H1 (cell line): ENCODE measurements around the gene KCNMB1. TPM values are rescaled to one million over a fixed set of nuclear protein-coding genes. Genes with fewer than 3 reads are reported as not detected.

Source experiments
- CTCF ChIA-PET: fragments of 300-600 bp; sonication (Branson Sonifier 250); formaldehyde crosslinking; loops from one replicate; lab custom pipeline; 2021; ENCODE audit not compliant: partially characterized antibody; lab: Charles Lee
- POLR2A ChIA-PET: fragments of 300-600 bp; sonication (Branson Sonifier 250); formaldehyde crosslinking; loops from one replicate; lab custom pipeline; 2021; ENCODE audit warnings: inconsistent platforms; ENCODE audit not compliant: partially characterized antibody; lab: Charles Lee
- DNase-seq, 2 experiments: peaks; one replicate each; pipeline versions ENCODE4 v3.0.0 to v3.0.0-alpha.2; 2010 to 2022; ENCODE audit warnings: low spot score in 2 of 2, low read depth in 1 of 2, mixed read lengths in 1 of 2
- FAIRE-seq: peaks from 2 replicates; lab custom pipeline; 2011; peaks lifted over from hg19 to GRCh38; lab: Jason Lieb, UNC
- H2AFZ ChIP-seq: 2 replicates; pipeline ENCODE4 v1.8.1; 2012; ENCODE audit warnings: low read length, inconsistent platforms
- H2AK5ac ChIP-seq: 2 replicates; pipeline ENCODE4 v1.6.1; 2013; ENCODE audit warnings: low read depth, low read length
- H2BK120ac ChIP-seq: replicated peaks from 2 replicates; pipeline ENCODE3; 2013; ENCODE audit warnings: low read depth, low read length, inconsistent platforms
- H2BK12ac ChIP-seq: 2 replicates; pipeline ENCODE4 v1.6.1; 2013; ENCODE audit warnings: low read depth, low read length
- H2BK15ac ChIP-seq: 2 replicates; pipeline ENCODE4 v1.6.1; 2013; ENCODE audit warnings: low read length
- H2BK20ac ChIP-seq: 2 replicates; pipeline ENCODE4 v1.6.1; 2013; ENCODE audit warnings: low read length
- H2BK5ac ChIP-seq: 2 replicates; pipeline ENCODE4 v1.6.1; 2013; ENCODE audit warnings: low read depth, low read length
- H3K14ac ChIP-seq: 2 replicates; pipeline ENCODE4 v1.6.1; 2013; ENCODE audit warnings: inconsistent platforms; ENCODE audit not compliant: insufficient read length
- H3K18ac ChIP-seq: 2 replicates; pipeline ENCODE4 v1.6.1; 2013; ENCODE audit warnings: low read length; ENCODE audit errors: extremely low read depth
- H3K23ac ChIP-seq: 2 replicates; pipeline ENCODE4 v1.6.1; 2013; ENCODE audit warnings: inconsistent platforms; ENCODE audit not compliant: insufficient read length
- H3K23me2 ChIP-seq: 2 replicates; pipeline ENCODE4 v1.6.1; 2013; ENCODE audit warnings: low read depth, low read length
- H3K27ac ChIP-seq: 2 replicates; pipeline ENCODE4 v1.6.1; 2011; ENCODE audit warnings: low read depth, low read length, inconsistent platforms
- H3K27me3 ChIP-seq, 4 experiments: replicated peaks in 1 of 4; 1 replicate in 1 of 4; 2 replicates in 3 of 4; pipeline versions ENCODE4 v1.6.1 to v1.8.1; 2011 to 2013; ENCODE audit warnings: low read length in 3 of 4, mild to moderate bottlenecking in 3 of 4, inconsistent platforms in 2 of 4, mixed read lengths in 2 of 4, moderate library complexity in 1 of 4; ENCODE audit not compliant: control insufficient read depth in 3 of 4, insufficient read depth in 3 of 4; ENCODE audit errors: extremely low read depth in 1 of 4
- H3K36me3 ChIP-seq, 4 experiments: 2 replicates each; pipeline versions ENCODE4 v1.6.1 to v1.8.1; 2011 to 2013; ENCODE audit warnings: mild to moderate bottlenecking in 4 of 4, low read length in 3 of 4, moderate library complexity in 2 of 4, control low read depth in 1 of 4, inconsistent platforms in 1 of 4; ENCODE audit not compliant: insufficient read depth in 4 of 4, control insufficient read depth in 2 of 4
- H3K4ac ChIP-seq: replicated peaks from 2 replicates; pipeline ENCODE3; 2013; ENCODE audit warnings: low read length, low read depth, mixed read lengths, inconsistent platforms; ENCODE audit not compliant: insufficient read length
- H3K4me1 ChIP-seq, 4 experiments: replicated peaks in 1 of 4; 1 replicate in 1 of 4; 2 replicates in 3 of 4; pipeline versions ENCODE4 v1.6.1 to v1.8.1; 2011 to 2013; ENCODE audit warnings: low read length in 3 of 4, inconsistent platforms in 2 of 4, mixed read lengths in 1 of 4; ENCODE audit not compliant: insufficient read depth in 4 of 4, control insufficient read depth in 3 of 4
- H3K4me2 ChIP-seq, 2 experiments: 2 replicates each; pipeline versions ENCODE4 v1.6.1 to v1.8.1; 2011 to 2013; ENCODE audit warnings: low read depth in 2 of 2, low read length in 2 of 2, control low read depth in 1 of 2, inconsistent platforms in 1 of 2, mild to moderate bottlenecking in 1 of 2; ENCODE audit not compliant: insufficient read depth in 1 of 2
- H3K4me3 ChIP-seq, 4 experiments: fragments of 200-600, 300-600 bp in 1 of 4; sonication (generic), shearing (Covaris generic), sonication (Bioruptor Twin) in 1 of 4; 2 replicates each; pipeline versions ENCODE4 v1.5.1 to v1.8.1; 2011 to 2016; ENCODE audit warnings: low read length in 4 of 4, low read depth in 3 of 4, control low read depth in 2 of 4, inconsistent platforms in 2 of 4, mild to moderate bottlenecking in 2 of 4, mixed read lengths in 1 of 4, moderate library complexity in 1 of 4; ENCODE audit not compliant: insufficient read depth in 2 of 4; ENCODE audit errors: extremely low read depth in 1 of 4
- H3K56ac ChIP-seq: replicated peaks from 2 replicates; pipeline ENCODE3; 2013; ENCODE audit warnings: low read depth, mild to moderate bottlenecking, mixed read lengths, low read length, inconsistent platforms; ENCODE audit not compliant: insufficient read length
- H3K79me1 ChIP-seq: 2 replicates; pipeline ENCODE4 v1.6.1; 2013; ENCODE audit warnings: low read depth, low read length, control low read depth
- H3K79me2 ChIP-seq, 2 experiments: 2 replicates each; pipeline versions ENCODE4 v1.6.1 to v1.8.1; 2012 to 2013; ENCODE audit warnings: low read length in 2 of 2, mild to moderate bottlenecking in 2 of 2, inconsistent platforms in 1 of 2; ENCODE audit not compliant: insufficient read depth in 2 of 2, control insufficient read depth in 1 of 2
- H3K9ac ChIP-seq, 4 experiments: replicated peaks in 1 of 4; 1 replicate in 1 of 4; 2 replicates in 3 of 4; pipeline versions ENCODE4 v1.6.1 to v1.8.1; 2011 to 2013; ENCODE audit warnings: low read depth in 3 of 4, low read length in 3 of 4, control low read depth in 2 of 4, mild to moderate bottlenecking in 2 of 4, moderate library complexity in 2 of 4, inconsistent platforms in 1 of 4; ENCODE audit errors: extremely low read depth in 1 of 4
- H3K9me3 ChIP-seq, 2 experiments: 2 replicates each; pipeline versions ENCODE4 v1.6.1 to v1.8.1; 2012 to 2013; ENCODE audit warnings: mild to moderate bottlenecking in 2 of 2, moderate library complexity in 2 of 2, control low read depth in 1 of 2, inconsistent platforms in 1 of 2, low read depth in 1 of 2, low read length in 1 of 2, mixed read lengths in 1 of 2; ENCODE audit not compliant: insufficient read depth in 2 of 2
- H4K20me1 ChIP-seq, 2 experiments: replicated peaks in 1 of 2; 2 replicates each; pipeline versions ENCODE3 to v1.8.1; 2011 to 2013; ENCODE audit warnings: inconsistent platforms in 2 of 2, low read length in 2 of 2, mild to moderate bottlenecking in 1 of 2; ENCODE audit not compliant: insufficient read depth in 2 of 2, control insufficient read depth in 1 of 2
- H4K5ac ChIP-seq: 2 replicates; pipeline ENCODE4 v1.6.1; 2013; ENCODE audit warnings: low read length, low read depth, mixed read lengths, inconsistent platforms; ENCODE audit not compliant: insufficient read length
- H4K8ac ChIP-seq: 2 replicates; pipeline ENCODE4 v1.8.0; 2013; ENCODE audit warnings: mild to moderate bottlenecking, moderate library complexity, low read length, inconsistent platforms; ENCODE audit not compliant: insufficient read depth; ENCODE audit errors: extremely low read depth
- H4K91ac ChIP-seq: replicated peaks from 2 replicates; pipeline ENCODE3; 2013; ENCODE audit warnings: low read length, mixed read lengths, inconsistent platforms; ENCODE audit not compliant: insufficient read length
- RAD21 ChIP-seq, 2 experiments: IDR thresholded peaks in 1 of 2; conservative IDR thresholded peaks in 1 of 2; 2 replicates each; pipeline ENCODE4 v1.6.1; 2011; ENCODE audit warnings: low read depth in 2 of 2, low read length in 2 of 2, improper control_type of control experiment in 1 of 2, inconsistent platforms in 1 of 2, mild to moderate bottlenecking in 1 of 2, moderate library complexity in 1 of 2
- SRF ChIP-seq: IDR thresholded peaks from 2 replicates; pipeline ENCODE4 v1.6.1; 2011; ENCODE audit warnings: mild to moderate bottlenecking, low read depth, low read length, moderate library complexity
- WGBS, 2 experiments: shearing (Covaris generic) in 1 of 2; methylation state at CpG; one replicate each; pipeline versions ENCODE4 v1.1.6 to v1.1.7; 2013 to 2015; ENCODE audit warnings: low lambda C conversion rate in 2 of 2, mixed read lengths in 2 of 2, inconsistent platforms in 1 of 2, low coverage in 1 of 2, missing lambda C conversion rate in 1 of 2; ENCODE audit not compliant: insufficient replicate concordance in 2 of 2, insufficient coverage in 1 of 2, insufficient read length in 1 of 2; ENCODE audit errors: extremely low coverage in 1 of 2, missing lambda C conversion rate in 1 of 2; 5-methylcytosine and 5-hydroxymethylcytosine counted together
- polyA plus RNA-seq, 7 experiments: library from polyadenylated mRNA; depleted of rRNA in 3 of 7; stranded (reverse) in 5 of 7; unstranded in 2 of 7; fragments of >200 nt in 5 of 7; fragments of 200-250 nt in 2 of 7; gene quantifications; 1 replicate in 5 of 7; 2 replicates in 1 of 7; 4 replicates in 1 of 7; pipeline versions ENCODE4 v1.2.1 to v1.2.3, GENCODE V29; 2011 to 2013; ENCODE audit warnings: missing spikeins in 2 of 7, mixed read lengths in 2 of 7
- total RNA-seq: library from RNA; stranded (reverse); fragmentation: NEBNext Ultra II Directional; extraction: Animal tissue kit (Norgen Biotek cat#: 25700); gene quantifications from 2 replicates; pipeline ENCODE4 v1.2.1, GENCODE V29; 2021
- TF ChIP-seq, protein P1 (sequence below), 3 experiments: IDR thresholded peaks; 1 replicate in 2 of 3; 2 replicates in 1 of 3; pipeline versions ENCODE4 v1.5.1 to v1.6.1; 2011; ENCODE audit warnings: low read length in 3 of 3, mild to moderate bottlenecking in 3 of 3, inconsistent platforms in 2 of 3, low read depth in 1 of 3, moderate library complexity in 1 of 3; ENCODE audit not compliant: insufficient read depth in 1 of 3; ENCODE audit errors: control extremely low read depth in 1 of 3

The KCNMB1 gene
- total and polyA plus RNA-seq, 2 of the 8 experiments (the other 6 are each of a cell fraction or from before 2014, with no cell fraction given), result 0.08 to 0.19 TPM

DNA sequence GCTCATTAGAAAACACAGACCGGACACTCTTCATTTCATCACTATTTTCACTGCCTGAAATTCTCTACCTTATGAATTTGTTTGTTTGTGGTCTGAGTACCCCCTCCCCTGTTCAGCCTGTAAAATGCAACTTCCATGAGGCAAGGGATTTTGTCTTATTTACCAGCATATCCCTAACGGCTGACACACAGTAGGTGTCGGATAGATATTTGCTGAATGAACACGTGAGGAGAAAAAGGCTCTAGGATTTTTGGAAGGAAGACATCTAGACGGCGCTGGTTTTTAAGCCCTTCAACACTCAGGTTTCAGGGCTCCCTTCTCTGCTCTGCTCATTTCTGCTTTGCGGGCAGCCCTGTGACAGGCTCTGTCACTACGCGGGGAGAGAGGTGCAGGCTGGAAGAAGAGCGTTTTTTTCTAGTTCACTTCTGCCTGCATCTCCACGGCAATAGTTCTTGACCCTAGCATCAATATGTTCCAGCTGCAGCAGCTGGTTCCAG lies 41.0 kb downstream of the KCNMB1 start:
- Histone ChIP-seq H3K79me1 (no peaks in the 10 kb centered on the region), H4K91ac (no peak overlapping the region), H3K14ac (no peak overlapping the region), H2BK5ac (no peak overlapping the region), H3K36me3 (no peaks in the 10 kb centered on the region), H3K4me1 (peaks cover 9 to 13% (median 10%) of the 10 kb centered on the region in 4 experiments; a peak in 6 of 7 replicates), H2AFZ (no peak overlapping the region), H2BK20ac (no peak overlapping the region), H3K23ac (no peak overlapping the region), H3K4ac (no peak overlapping the region), H3K23me2 (no peaks in the 10 kb centered on the region), H3K9me3 (no peaks in the 10 kb centered on the region; a peak in 1 of 4 replicates), H2BK12ac (0 out of 2 replicates have a peak overlapping the region, but pooled peaks have one; percentile 10), H3K4me3 (no peak overlapping the region), H3K18ac (no peak overlapping the region), H2BK120ac (no peak overlapping the region), H3K27ac (no peak overlapping the region), H3K56ac (no peak overlapping the region), H2AK5ac (no peak overlapping the region), H2BK15ac (no peak overlapping the region)
- FAIRE-seq, result peak; percentile 52
- CTCF ChIA-PET, result interaction anchor here (0.7 to 7.7 kb wide), 28 partner anchors 9 to 250 kb away, joined by 3 to 70 read pairs (median 4); no protein-coding TSS in a partner anchor
- POLR2A ChIA-PET, result no interaction called here
- WGBS, 2 experiments, result 86% methylated on average over 11 of the region's 11 CpGs; no CpG with 5 or more reads in 1 of the 2 experiments
- TF ChIP-seq RAD21 (IDR thresholded peaks at IDR 0.05 in 1 of 2, conservative IDR thresholded peaks at IDR 0.05 in 1 of 2; ENCODE audit: low read depth in 2 of 2, low read length in 2 of 2) (peak; percentile 57 to 68), SRF (no peak)
- TF ChIP-seq, protein P1, sequence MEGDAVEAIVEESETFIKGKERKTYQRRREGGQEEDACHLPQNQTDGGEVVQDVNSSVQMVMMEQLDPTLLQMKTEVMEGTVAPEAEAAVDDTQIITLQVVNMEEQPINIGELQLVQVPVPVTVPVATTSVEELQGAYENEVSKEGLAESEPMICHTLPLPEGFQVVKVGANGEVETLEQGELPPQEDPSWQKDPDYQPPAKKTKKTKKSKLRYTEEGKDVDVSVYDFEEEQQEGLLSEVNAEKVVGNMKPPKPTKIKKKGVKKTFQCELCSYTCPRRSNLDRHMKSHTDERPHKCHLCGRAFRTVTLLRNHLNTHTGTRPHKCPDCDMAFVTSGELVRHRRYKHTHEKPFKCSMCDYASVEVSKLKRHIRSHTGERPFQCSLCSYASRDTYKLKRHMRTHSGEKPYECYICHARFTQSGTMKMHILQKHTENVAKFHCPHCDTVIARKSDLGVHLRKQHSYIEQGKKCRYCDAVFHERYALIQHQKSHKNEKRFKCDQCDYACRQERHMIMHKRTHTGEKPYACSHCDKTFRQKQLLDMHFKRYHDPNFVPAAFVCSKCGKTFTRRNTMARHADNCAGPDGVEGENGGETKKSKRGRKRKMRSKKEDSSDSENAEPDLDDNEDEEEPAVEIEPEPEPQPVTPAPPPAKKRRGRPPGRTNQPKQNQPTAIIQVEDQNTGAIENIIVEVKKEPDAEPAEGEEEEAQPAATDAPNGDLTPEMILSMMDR (IDR thresholded peaks at IDR 0.05; ENCODE audit: control extremely low read depth in 1 of 3, insufficient read depth in 1 of 3, low read depth in 1 of 3, low read length in 3 of 3), result peak in 2 of 3 experiments; percentile 27 to 28; a peak in 2 of 4 replicates
- TF ChIP-seq, all 59 proteins: peak for 2
- no peak for DNase-seq
- Histone ChIP-seq H3K4me2 (no peak overlapping the region), H3K9ac (no peak overlapping the region), H3K27me3 (peaks cover 0 to 4% (median 1%) of the 10 kb centered on the region in 4 experiments; a peak in 5 of 7 replicates), H4K20me1 (no peaks in the 10 kb centered on the region), H4K8ac (no peak overlapping the region), H4K5ac (no peak overlapping the region), H3K79me2 (no peaks in the 10 kb centered on the region)
